Hypothalamus (tissue), 51 donors: ENCODE data around the gene EMILIN3.
"Not testable (repeated sequence)": the region's sequence is repeated elsewhere in the genome, so short reads cannot be mapped to it uniquely, and the experiment has no call there.

ENCODE experiments used
- DNase-seq, 51 donors: peaks; one replicate each; lab custom pipeline; 2025; lab: John Stamatoyannopoulos, UW

EMILIN3 gene

GRCh38 chr20:41329435-41330342 lies 36.9 kb downstream of the EMILIN3 start:
- peak in 11 of 51 donors; percentile 3 to 49 (median 16) for DNase-seq

- no peak for DNase-seq
Observed at GRCh38 chr20:41327178-41327577, 39.4 kb downstream of the EMILIN3 start.

GRCh38 chr20:41320976-41321375 lies 45.6 kb downstream of the EMILIN3 start:
- DNase-seq, result no peak

GRCh38 chr20:41320441-41320840 lies 46.2 kb downstream of the EMILIN3 start:
- DNase-seq, result no peak

DNA sequence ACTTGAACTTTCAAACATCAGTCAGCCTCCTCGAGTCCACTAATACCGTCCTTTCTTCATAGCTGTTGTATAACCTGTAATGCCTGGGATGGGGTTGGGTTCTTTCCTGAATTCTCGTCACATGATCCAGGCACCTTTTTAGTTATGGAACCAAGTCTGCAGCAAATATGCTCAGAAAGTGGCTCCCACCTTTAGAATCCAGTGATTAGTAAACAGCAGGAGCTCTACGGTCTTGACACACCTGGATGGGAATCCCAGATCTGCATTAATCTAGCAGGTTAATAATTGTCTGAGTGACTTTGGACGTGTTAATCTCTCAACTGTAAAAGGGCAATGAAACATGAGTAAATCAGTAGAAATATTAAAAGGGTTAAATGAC lies 48.4 kb downstream of the EMILIN3 start:
- peak in 1 of 51 donors; percentile 49 for DNase-seq

DNA sequence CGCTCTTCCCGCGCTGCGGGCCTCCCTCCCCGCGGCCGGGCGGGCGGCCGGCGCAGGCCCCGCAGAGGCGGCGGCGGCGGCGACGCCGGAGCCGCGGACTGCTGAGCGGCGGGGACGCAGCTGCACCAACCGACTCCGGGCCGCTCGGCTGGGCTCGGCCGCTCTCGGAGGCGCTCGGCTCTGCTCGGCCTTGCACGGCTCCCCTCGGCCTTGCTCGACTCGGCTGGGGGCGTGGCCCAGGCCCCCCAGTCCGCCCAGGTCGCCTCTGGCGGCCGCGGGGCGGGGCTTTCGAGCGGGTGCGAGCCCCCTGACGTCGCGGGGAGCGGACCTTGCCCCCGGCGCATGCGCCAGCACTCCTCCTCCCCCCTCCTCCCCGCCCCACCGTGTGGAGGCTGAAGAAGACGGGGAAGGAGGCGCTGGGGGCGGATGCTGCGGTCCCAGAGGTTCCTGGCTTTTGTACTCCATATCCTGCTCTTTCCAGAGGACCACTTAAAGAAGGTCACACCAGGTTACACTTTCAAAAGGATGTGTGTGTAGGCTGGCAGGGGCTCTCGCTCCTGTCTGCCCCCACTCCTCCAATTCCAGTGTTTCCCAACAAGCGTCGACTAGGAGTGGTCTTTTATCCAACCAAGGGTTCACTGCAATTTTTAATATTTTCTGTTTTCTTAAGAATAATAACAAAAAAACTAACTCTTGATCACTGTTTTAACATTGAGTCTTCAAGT lies 48.9 kb downstream of the EMILIN3 start, which contains the start of gene ZHX3:
Gene ZHX3, minus strand, starts transcription at position 186 of the 725 bp plus-strand sequence. CDS start 112,815 bp downstream, outside the sequence.
- peak; percentile 60 to 98 (median 93) for DNase-seq

DNA sequence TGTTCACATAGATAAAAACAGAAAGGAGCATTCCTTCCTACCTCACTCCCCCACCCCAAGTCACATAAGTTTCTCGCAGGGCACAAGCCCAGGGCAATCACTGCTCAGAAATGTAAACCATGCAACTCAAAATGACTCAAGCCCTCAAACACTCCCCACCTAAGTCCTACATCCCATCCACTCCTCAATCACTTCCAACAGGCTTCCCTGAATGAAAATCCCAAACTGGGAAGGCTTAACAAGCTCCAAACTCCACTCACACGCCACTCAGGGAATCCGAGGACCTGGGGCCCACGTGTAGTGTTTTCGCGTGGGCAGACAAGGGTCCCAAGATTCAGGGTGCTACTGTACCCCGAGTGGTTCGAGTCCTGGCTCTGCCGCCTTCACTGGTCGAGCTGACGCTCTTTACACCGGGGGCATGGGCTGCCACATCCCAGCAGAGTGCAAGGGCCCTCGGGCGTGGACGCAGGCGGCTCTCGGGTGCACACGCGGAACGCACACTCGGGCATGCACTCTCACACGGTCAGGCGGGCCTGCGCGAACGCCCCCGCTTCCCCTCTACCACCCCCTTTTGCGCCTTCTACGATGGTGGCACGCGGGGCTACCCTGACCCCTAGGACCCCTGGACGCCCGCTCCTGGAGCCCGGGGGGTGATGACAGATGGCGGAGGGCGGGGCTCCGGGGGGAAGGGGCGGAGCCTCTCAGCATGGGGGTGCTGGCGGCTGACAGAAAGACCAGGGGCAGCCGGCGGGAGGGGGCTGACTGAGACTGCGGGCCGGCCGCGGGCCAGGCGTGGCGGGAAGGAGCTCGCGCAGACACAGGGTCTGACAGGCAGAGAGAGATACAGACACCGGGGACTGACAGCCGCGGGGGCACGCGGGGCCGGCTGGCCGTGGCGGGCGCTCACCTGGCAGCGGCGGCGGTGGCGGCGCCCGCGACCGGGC lies 49.7 kb downstream of the EMILIN3 start:
- DNase-seq, result peak in 50 of 51 donors; percentile 18 to 87 (median 72)

- DNase-seq, result peak in 1 of 51 donors; percentile 23
Observed at GRCh38 chr20:41316051-41316450, 50.6 kb downstream of the EMILIN3 start.

DNA sequence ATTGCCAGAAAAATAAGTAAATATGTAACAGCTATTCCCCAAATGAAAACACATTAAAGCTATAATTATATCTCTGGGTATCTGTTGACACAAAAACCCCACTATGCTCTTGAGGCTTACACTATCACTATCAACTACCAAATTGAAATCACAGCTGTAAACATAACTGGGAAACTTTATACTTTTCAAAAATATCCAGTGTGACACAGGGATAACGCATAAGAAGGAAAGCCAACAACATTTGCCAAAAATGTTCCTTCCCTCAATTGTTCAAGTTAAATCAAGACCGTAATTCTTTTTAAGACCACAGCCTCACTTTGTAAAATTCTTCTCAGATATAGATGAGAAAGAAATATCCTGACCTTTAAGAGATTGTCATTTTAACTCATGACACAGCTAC lies 52.2 kb downstream of the EMILIN3 start:
- DNase-seq, result no peak

DNA sequence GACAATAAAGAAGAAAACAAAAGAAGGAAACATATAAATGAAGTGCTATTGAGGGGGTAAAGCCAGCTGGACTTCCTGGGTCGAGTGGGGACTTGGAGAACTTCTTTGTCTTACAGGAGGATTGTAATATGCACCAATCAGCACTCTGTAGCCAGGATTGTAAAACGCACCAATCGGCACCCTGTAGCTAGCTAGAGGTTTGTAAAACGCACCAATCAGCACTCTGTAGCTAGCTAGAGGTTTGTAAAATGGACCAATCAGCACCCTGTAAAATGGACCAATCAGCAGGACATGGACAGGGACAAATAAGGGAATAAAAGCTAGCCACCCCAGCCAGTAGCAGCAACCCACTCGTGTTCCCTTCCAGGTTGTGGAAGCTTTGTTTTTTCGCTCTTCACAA lies 54.6 kb downstream of the EMILIN3 start:
- not testable (repeated sequence) for DNase-seq
